HCEC 1CT (cell line): ENCODE measurements around the gene STARD9.
"Not testable (repeated sequence)": the region's sequence is repeated elsewhere in the genome, so short reads cannot be mapped to it uniquely, and the experiment has no call there.

Experiments
- DNase-seq: peaks from one replicate; pipeline ENCODE4 v3.0.0-alpha.2; 2017

STARD9 gene

GRCh38 chr15:42575188-42576039 is at the start of gene STARD9:
TSS of gene STARD9 (plus strand) at chr15:42575606. CDS start at chr15:42575716, 110 bp downstream.
- peak; percentile 99 for DNase-seq

DNA sequence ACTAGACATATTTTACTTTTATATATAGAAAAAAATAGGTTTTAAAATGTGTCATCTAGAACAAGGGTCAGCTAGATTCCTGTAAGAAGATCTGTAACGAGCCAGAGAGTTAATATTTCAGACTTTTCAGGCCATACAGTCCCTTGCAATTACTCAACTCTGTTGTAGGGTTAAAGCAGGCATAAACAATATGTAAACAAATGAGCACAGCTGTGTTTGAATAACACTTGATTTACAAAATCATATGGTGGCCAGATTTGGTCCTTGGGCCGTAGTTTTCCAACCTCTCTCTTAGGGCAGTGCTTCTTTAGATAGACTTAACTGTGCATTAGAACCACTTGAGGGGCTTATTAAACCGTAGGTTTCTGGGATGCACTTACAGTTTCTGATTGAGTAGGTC is 46.4 kb upstream of the STARD9 start:
- peak; percentile 38 for DNase-seq

DNA sequence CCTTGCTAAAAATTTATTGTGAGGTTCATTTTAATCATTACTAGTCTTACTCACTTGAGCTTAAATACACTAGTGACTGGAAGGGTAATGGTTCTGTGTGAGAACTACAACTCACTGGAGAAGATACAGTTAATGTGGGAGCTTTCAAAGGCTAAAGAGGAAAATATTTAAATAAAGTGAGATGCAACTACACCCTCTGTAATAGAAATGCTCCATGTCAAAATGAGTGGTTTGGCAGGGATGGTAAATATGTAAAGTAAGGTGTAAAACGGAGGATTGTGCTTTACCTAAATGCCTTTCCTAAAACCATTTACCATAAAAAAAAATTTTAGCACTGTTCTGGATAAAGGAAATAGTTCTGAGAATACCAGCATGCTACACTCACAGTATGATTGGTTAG is 42.2 kb upstream of the STARD9 start:
- no peak for DNase-seq

- DNase-seq, result no peak
Measured at GRCh38 chr15:42544853-42545629, 30.4 kb upstream of the STARD9 start.

DNA sequence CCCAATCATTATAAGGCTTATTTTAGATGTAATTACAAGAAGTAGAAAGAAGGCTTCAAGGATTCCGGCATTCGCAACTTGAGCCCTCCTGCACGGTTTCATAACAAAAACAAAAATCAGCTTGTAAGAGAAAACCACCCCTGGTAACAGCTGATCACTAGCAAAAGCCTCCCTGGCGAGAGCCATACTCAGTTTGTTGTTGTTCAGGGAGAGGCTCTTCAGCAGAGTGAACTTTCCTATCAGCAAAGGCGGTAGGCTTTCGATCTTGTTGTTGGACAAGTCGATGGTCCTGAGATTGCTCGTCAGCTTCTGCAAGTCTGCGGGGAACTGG is 27.5 kb upstream of the STARD9 start:
- peak; percentile 26 for DNase-seq

DNA sequence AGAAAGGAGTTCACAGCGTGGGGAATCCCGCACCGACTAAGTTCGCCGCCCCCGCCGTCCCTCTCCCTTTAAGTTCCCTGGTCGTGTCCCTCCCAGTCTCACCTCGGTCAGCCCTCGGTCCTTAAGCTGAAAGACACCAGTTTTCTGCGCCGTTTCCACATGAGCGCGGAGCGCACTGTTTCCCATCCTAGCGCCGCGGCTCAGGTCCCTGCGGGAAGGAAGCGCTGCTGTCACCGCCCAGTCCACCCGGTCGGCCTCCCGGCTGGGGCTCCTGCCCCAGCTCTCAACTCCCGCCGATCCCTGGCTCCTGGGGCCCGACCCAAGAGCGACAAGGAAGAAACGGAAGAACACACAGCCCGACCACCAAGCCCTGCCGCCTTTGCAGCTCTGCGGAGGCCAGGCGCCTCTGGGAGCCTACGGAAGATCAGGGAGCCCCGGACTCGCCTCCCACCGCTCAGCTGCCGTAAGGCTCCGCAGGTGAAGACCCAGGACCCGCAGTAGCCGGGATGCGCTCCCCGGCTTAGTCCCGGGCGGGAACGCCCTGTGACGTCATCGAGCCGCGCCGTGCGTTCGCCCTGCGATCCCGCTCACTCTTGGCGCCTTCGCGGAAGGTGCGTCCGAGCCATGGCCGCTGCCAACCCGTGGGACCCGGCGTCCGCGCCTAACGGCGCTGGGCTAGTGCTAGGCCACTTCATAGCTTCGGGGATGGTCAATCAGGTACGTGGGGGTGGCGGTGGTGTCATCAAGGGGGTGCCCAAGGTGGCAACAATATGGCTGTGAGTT is 27.0 kb upstream of the STARD9 start, which contains the start of the genes HAUS2 and LRRC57:
Gene HAUS2 (plus strand): TSS at position 590 of the 783 bp plus-strand sequence. CDS start 35 bp downstream, at position 625.
Gene LRRC57 (minus strand): TSS at position 545 of the 783 bp plus-strand sequence. CDS start 359 bp downstream, at position 186.
- DNase-seq, result peak; percentile 79

- peak; percentile 24 for DNase-seq
Measured at GRCh38 chr15:42549032-42549491, 26.3 kb upstream of the STARD9 start.

GRCh38 chr15:42549741-42550392 is 25.5 kb upstream of the STARD9 start:
- no peak for DNase-seq

- no peak for DNase-seq
Measured at GRCh38 chr15:42553554-42553953, 21.9 kb upstream of the STARD9 start.

GRCh38 chr15:42556550-42557207 is 18.7 kb upstream of the STARD9 start:
- not testable (repeated sequence) for DNase-seq

DNA sequence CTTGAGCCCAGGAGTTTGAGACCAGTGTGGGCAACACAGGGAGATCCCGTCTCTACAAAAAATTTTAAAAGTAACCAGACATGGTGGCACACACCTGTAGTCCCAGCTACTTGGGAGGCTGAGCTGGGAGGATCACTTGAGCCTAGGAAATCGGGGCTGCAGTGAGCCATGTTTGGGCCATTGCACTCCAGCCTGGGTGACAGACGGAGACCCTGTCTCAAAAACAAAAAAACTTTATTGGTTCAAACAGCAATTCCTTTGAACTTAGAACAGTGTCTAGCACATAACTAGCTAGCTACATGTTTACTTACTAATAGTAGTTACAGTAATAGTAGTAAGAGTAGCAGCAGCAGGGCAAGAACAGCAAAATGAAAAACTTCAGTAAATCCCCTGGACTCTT is 16.7 kb upstream of the STARD9 start:
- no peak for DNase-seq

GRCh38 chr15:42576040-42576594 is 711 bp downstream of the STARD9 start:
- no peak for DNase-seq

- no peak for DNase-seq
Measured at GRCh38 chr15:42576776-42577175, 1.4 kb downstream of the STARD9 start.

- no peak for DNase-seq
Measured at GRCh38 chr15:42577514-42578031, 2.2 kb downstream of the STARD9 start.

- DNase-seq, result no peak
Measured at GRCh38 chr15:42578984-42579537, 3.7 kb downstream of the STARD9 start.

DNA sequence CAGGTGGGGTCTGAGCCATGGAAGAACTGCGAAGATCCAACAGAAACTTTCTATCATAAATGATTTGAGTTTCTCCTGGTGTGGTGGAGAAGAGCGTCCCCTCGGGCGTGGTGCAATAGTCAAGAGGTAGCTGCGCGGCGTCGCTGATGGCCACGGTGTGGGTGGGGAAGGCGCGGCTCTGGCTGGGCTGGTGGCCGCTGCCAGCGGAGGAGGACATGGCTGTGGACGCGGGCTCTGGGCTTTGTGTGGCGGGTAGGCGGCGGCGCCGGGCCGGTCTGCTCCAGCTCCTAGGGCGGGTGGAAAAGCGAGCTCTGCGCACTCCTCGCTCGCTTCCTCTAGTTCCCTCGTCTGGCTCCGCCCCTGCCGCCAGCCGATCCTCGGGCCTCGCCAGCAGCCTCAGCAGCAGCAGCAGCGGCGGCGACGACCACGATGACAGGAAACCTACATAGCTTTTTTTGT is 5.9 kb downstream of the STARD9 start:
- DNase-seq, result peak; percentile 73

GRCh38 chr15:42582569-42583375 is 7.4 kb downstream of the STARD9 start:
- DNase-seq, result no peak

- DNase-seq, result no peak
Measured at GRCh38 chr15:42584031-42584765, 8.8 kb downstream of the STARD9 start.

GRCh38 chr15:42590619-42591237 is 15.3 kb downstream of the STARD9 start:
- DNase-seq, result no peak
